ENCODE results near the gene CFAP61. TPM values are rescaled to one million over a fixed set of nuclear protein-coding genes. Genes with fewer than 3 reads are reported as not detected.

CFAP61 gene
- total and polyA plus RNA-seq, 2 experiments from 2014 or later: 0.21 TPM; not detected in 1

DNA sequence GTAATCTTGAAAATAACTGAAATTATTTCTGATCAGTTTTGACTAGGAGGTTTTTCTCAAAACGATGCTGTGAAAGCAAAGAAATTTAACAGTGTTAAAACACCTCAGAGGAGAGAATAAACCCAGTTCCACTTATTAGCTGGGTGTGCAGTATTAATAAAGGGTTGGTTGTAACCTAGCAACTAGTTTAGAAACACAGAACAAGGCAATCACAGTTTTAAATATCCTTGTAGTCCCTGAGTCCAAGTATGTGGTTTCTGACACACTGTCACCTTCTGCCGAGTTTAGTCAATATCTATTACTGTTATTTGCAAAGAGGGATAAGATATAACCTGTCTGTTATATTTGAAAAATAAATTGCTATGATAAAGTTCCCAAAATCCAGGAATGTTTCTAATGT is 245.4 kb downstream of the CFAP61 start:
- no peaks in the 10 kb centered on the region for H4K20me1 ChIP-seq (replicated peaks; ENCODE audit: insufficient read depth)
- no peaks in the 10 kb centered on the region for H3K9me3 Mint-ChIP-seq
- no peak overlapping the region for H3K4me3 Mint-ChIP-seq
- H3K4me2 ChIP-seq: no peak overlapping the region
- H3K36me3 Mint-ChIP-seq (ENCODE audit: low read depth): no peaks in the 10 kb centered on the region
- no peaks in the 10 kb centered on the region for H3K27me3 Mint-ChIP-seq (ENCODE audit: insufficient read depth, low read depth, poor library complexity)
- H3K27ac ChIP-seq (ENCODE audit: low read depth): no peak overlapping the region
- H3K4me1 ChIP-seq (ENCODE audit: insufficient read depth): no peaks in the 10 kb centered on the region
- peaks cover 3% of the 10 kb centered on the region; the same call in 1 of the 3 replicates for H3K4me1 Mint-ChIP-seq
- H3K4me3 ChIP-seq: no peak overlapping the region
- TF ChIP-seq, protein P1, sequence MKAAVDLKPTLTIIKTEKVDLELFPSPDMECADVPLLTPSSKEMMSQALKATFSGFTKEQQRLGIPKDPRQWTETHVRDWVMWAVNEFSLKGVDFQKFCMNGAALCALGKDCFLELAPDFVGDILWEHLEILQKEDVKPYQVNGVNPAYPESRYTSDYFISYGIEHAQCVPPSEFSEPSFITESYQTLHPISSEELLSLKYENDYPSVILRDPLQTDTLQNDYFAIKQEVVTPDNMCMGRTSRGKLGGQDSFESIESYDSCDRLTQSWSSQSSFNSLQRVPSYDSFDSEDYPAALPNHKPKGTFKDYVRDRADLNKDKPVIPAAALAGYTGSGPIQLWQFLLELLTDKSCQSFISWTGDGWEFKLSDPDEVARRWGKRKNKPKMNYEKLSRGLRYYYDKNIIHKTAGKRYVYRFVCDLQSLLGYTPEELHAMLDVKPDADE (IDR thresholded peaks at IDR 0.05): no peak
- TF ChIP-seq CTCF (conservative IDR thresholded peaks at IDR 0.05; ENCODE audit: low read depth in 2 of 2) (no peak), ZNF462 (CRISPR knock-in tag; IDR thresholded peaks at IDR 0.05) (no peak), STAT1 (IDR thresholded peaks at IDR 0.05; ENCODE audit: unreplicated experiment) (no peak), ZNF114 (CRISPR knock-in tag; IDR thresholded peaks at IDR 0.05) (no peak), ZNF331 (CRISPR knock-in tag; IDR thresholded peaks at IDR 0.05; ENCODE audit: low read depth) (no peak), EZH2phosphoT487 (IDR thresholded peaks at IDR 0.05; ENCODE audit: unreplicated experiment) (no peak), NANOG (IDR thresholded peaks at IDR 0.05; ENCODE audit: borderline replicate concordance) (no peak), EZH2 (IDR thresholded peaks at IDR 0.05; ENCODE audit: low read depth, unreplicated experiment) (no peak), POLR2AphosphoS5 (IDR thresholded peaks at IDR 0.05; ENCODE audit: low read depth) (no peak)
- TF ChIP-seq, protein P2, sequence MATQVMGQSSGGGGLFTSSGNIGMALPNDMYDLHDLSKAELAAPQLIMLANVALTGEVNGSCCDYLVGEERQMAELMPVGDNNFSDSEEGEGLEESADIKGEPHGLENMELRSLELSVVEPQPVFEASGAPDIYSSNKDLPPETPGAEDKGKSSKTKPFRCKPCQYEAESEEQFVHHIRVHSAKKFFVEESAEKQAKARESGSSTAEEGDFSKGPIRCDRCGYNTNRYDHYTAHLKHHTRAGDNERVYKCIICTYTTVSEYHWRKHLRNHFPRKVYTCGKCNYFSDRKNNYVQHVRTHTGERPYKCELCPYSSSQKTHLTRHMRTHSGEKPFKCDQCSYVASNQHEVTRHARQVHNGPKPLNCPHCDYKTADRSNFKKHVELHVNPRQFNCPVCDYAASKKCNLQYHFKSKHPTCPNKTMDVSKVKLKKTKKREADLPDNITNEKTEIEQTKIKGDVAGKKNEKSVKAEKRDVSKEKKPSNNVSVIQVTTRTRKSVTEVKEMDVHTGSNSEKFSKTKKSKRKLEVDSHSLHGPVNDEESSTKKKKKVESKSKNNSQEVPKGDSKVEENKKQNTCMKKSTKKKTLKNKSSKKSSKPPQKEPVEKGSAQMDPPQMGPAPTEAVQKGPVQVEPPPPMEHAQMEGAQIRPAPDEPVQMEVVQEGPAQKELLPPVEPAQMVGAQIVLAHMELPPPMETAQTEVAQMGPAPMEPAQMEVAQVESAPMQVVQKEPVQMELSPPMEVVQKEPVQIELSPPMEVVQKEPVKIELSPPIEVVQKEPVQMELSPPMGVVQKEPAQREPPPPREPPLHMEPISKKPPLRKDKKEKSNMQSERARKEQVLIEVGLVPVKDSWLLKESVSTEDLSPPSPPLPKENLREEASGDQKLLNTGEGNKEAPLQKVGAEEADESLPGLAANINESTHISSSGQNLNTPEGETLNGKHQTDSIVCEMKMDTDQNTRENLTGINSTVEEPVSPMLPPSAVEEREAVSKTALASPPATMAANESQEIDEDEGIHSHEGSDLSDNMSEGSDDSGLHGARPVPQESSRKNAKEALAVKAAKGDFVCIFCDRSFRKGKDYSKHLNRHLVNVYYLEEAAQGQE (IDR thresholded peaks at IDR 0.05; ENCODE audit: unreplicated experiment): no peak
- no peaks in the 10 kb centered on the region for H3K27me3 ChIP-seq (ENCODE audit: insufficient read depth)
- H3K79me2 ChIP-seq (replicated peaks; ENCODE audit: insufficient read depth): no peaks in the 10 kb centered on the region
- H3K27ac Mint-ChIP-seq: no peak overlapping the region
- H3K36me3 ChIP-seq (ENCODE audit: insufficient read depth): no peaks in the 10 kb centered on the region
- H3F3A ChIP-seq (replicated peaks; ENCODE audit: low read depth): no peaks in the 10 kb centered on the region
- ATAC-seq: no peak
- no peak overlapping the region for H2AFZ ChIP-seq
- DNase-seq (ENCODE audit: low spot score): no peak
- H3K9me2 ChIP-seq (ENCODE audit: insufficient read depth): no peaks in the 10 kb centered on the region

All from GM23338 (cell line).